K562 (cell line): ENCODE results near the gene IL6R. TPM values are rescaled to one million over a fixed set of nuclear protein-coding genes. Genes with fewer than 3 reads are reported as not detected.

Experiments used
- CBFA2T3 ChIP-seq: fragments of 450-650 bp; IDR thresholded peaks from 2 replicates; pipeline ENCODE4 v1.6.1; 2017
- CBFB ChIP-seq: sonication (generic); formaldehyde crosslinking; IDR thresholded peaks from 2 replicates; pipeline ENCODE4 v1.4.0; 2020; ENCODE audit warnings: mild to moderate bottlenecking, missing genetic modification reagents
- CBX8 ChIP-seq: fragments of 200-600 bp; sonication (generic); IDR thresholded peaks from 2 replicates; pipeline ENCODE4 v1.6.1; 2012; ENCODE audit warnings: borderline replicate concordance, mixed run types, low read depth, mild to moderate bottlenecking, moderate library complexity, mixed read lengths, low read length, control low read depth, inconsistent platforms; ENCODE audit not compliant: poor library complexity, severe bottlenecking; ENCODE audit errors: extremely low read depth
- DDX20 ChIP-seq: fragments of 450-650 bp; IDR thresholded peaks from 2 replicates; pipeline ENCODE4 v1.6.1; 2016; ENCODE audit warnings: missing genetic modification characterization, low read depth, mild to moderate bottlenecking, missing compliant biosample characterization, moderate library complexity
- FOXO4 ChIP-seq: fragments of 450-650 bp; formaldehyde crosslinking; IDR thresholded peaks from 2 replicates; pipeline ENCODE4 v1.4.0; 2020; ENCODE audit warnings: mild to moderate bottlenecking, moderate library complexity
- GTF2A2 ChIP-seq: IDR thresholded peaks from 2 replicates; pipeline ENCODE4 v1.6.1; 2016; ENCODE audit warnings: mild to moderate bottlenecking, missing genetic modification characterization, missing compliant biosample characterization
- GTF2F1 ChIP-seq: IDR thresholded peaks from 2 replicates; pipeline ENCODE4 v1.6.1; 2011; ENCODE audit warnings: low read depth, low read length, improper control_type of control experiment
- MTA3 ChIP-seq: fragments of 450-650 bp; formaldehyde crosslinking; IDR thresholded peaks from 2 replicates; pipeline ENCODE4 v1.6.1; 2017; ENCODE audit warnings: mild to moderate bottlenecking, borderline replicate concordance
- NFIC ChIP-seq: fragments of 450-650 bp; IDR thresholded peaks from 2 replicates; pipeline ENCODE4 v1.6.1; 2017; ENCODE audit warnings: mild to moderate bottlenecking, inconsistent platforms
- NR2C2 ChIP-seq, 2 experiments: fragments of 200-800 bp in 1 of 2; sonication (Bioruptor generic) in 1 of 2; sonication (generic) in 1 of 2; formaldehyde crosslinking in 1 of 2; IDR thresholded peaks; 2 replicates each; pipeline versions ENCODE4 v1.6.1 to v1.8.0; 2016 to 2022; ENCODE audit warnings: mild to moderate bottlenecking in 1 of 2, missing compliant biosample characterization in 1 of 2, missing genetic modification characterization in 1 of 2, missing genetic modification reagents in 1 of 2
- SAFB ChIP-seq: fragments of 200-400 bp; formaldehyde crosslinking; IDR thresholded peaks from 2 replicates; pipeline ENCODE4 v1.6.1; 2017; ENCODE audit warnings: low read depth, low read length, borderline replicate concordance
- SMARCC2 ChIP-seq: fragments of 450-650 bp; IDR thresholded peaks from 2 replicates; pipeline ENCODE4 v1.6.1; 2017; ENCODE audit warnings: antibody characterized with exemption, moderate library complexity, mild to moderate bottlenecking, low read depth
- SRSF9 ChIP-seq: fragments of 200-400 bp; formaldehyde crosslinking; IDR thresholded peaks from 2 replicates; pipeline ENCODE4 v1.6.1; 2017; ENCODE audit warnings: low read depth, low read length, borderline replicate concordance
- TAL1 ChIP-seq: fragments of 450-650 bp; IDR thresholded peaks from 2 replicates; pipeline ENCODE4 v1.6.1; 2016; ENCODE audit warnings: mild to moderate bottlenecking
- TCF3 ChIP-seq: sonication (generic); formaldehyde crosslinking; IDR thresholded peaks from 2 replicates; pipeline ENCODE4 v1.4.0; 2020; ENCODE audit warnings: mild to moderate bottlenecking, missing genetic modification reagents
- TRIM24 ChIP-seq, 2 experiments: fragments of 450-650 bp; IDR thresholded peaks; 2 replicates each; pipeline ENCODE4 v1.6.1; 2016
- ZBTB1 ChIP-seq: sonication (generic); formaldehyde crosslinking; IDR thresholded peaks from 2 replicates; pipeline ENCODE4 v1.8.1; 2023; ENCODE audit warnings: missing genetic modification reagents, low read depth, mild to moderate bottlenecking, borderline replicate concordance
- ZFX ChIP-seq: sonication (generic); formaldehyde crosslinking; IDR thresholded peaks from 2 replicates; pipeline ENCODE4 v1.8.0; 2022; ENCODE audit warnings: mild to moderate bottlenecking, missing genetic modification reagents, moderate library complexity
- polyA plus RNA-seq, 8 experiments: library from polyadenylated mRNA; depleted of rRNA in 4 of 8; stranded (reverse) in 5 of 8; unstranded in 3 of 8; fragments of >200 nt; fragmentation: Nextera tagmentation in 2 of 8; fragmentation: Illumina TruSeq in 1 of 8; extraction: Ambion mirVana in 2 of 8; extraction: Trizol in 1 of 8; gene quantifications; 2 replicates each; pipeline versions ENCODE4 v1.2.1 to v1.2.3, GENCODE V29; 2011 to 2014; ENCODE audit warnings: inconsistent platforms in 1 of 8, missing spikeins in 1 of 8
- total RNA-seq, 7 experiments: library from RNA; depleted of rRNA in 6 of 7; stranded (reverse); fragments of >200 nt in 6 of 7; fragmentation: Illumina TruSeq in 2 of 7; extraction: Trizol in 2 of 7; gene quantifications; 2 replicates each; pipeline versions ENCODE4 v1.2.1 to v1.2.3, GENCODE V29; 2011 to 2021; ENCODE audit warnings: low replicate concordance in 1 of 7
- TF ChIP-seq, protein P1 (sequence below): fragments of 450-650 bp; IDR thresholded peaks from 2 replicates; pipeline ENCODE4 v1.7.0; 2016; ENCODE audit warnings: borderline replicate concordance
- TF ChIP-seq, protein P2 (sequence below): sonication (generic); formaldehyde crosslinking; IDR thresholded peaks from 2 replicates; pipeline ENCODE4 v1.8.0; 2022; ENCODE audit warnings: mild to moderate bottlenecking, missing genetic modification reagents

IL6R gene
- total and polyA plus RNA-seq, 9 of the 15 experiments (the other 6 are each of a cell fraction or from before 2014, with no cell fraction given) = 0.05 to 1.1 (median 0.11) TPM; not detected in 2

- no peak for TF ChIP-seq NR2C2 (CRISPR knock-in tag; IDR thresholded peaks at IDR 0.05)
- peak; percentile 43; the same call in 1 of the 2 replicates for TF ChIP-seq NR2C2 (tag; IDR thresholded peaks at IDR 0.05)
- TF ChIP-seq, protein P1, sequence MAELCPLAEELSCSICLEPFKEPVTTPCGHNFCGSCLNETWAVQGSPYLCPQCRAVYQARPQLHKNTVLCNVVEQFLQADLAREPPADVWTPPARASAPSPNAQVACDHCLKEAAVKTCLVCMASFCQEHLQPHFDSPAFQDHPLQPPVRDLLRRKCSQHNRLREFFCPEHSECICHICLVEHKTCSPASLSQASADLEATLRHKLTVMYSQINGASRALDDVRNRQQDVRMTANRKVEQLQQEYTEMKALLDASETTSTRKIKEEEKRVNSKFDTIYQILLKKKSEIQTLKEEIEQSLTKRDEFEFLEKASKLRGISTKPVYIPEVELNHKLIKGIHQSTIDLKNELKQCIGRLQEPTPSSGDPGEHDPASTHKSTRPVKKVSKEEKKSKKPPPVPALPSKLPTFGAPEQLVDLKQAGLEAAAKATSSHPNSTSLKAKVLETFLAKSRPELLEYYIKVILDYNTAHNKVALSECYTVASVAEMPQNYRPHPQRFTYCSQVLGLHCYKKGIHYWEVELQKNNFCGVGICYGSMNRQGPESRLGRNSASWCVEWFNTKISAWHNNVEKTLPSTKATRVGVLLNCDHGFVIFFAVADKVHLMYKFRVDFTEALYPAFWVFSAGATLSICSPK = no peak
- no peak for TF ChIP-seq MTA3
- TF ChIP-seq GTF2A2 (tag) = no peak
- TF ChIP-seq SAFB = no peak
- TF ChIP-seq CBX8 = no peak
- TF ChIP-seq, protein P2, sequence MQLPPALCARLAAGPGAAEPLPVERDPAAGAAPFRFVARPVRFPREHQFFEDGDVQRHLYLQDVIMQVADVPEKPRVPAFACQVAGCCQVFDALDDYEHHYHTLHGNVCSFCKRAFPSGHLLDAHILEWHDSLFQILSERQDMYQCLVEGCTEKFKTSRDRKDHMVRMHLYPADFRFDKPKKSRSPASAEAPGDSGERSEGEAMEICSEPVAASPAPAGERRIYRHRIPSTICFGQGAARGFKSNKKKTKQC (CRISPR knock-in tag) = no peak
- no peak for TF ChIP-seq GTF2F1
- peak; percentile 56 for TF ChIP-seq TCF3 (CRISPR knock-in tag)
- no peak for TF ChIP-seq SRSF9
- TF ChIP-seq SMARCC2 = no peak
- TF ChIP-seq CBFA2T3 = peak; percentile 64
- TF ChIP-seq CBFB (CRISPR knock-in tag) = no peak
- no peak for TF ChIP-seq DDX20 (tag)
- TF ChIP-seq FOXO4 (CRISPR knock-in tag) = no peak
- peak; percentile 35; the same call in 1 of the 2 replicates for TF ChIP-seq ZFX
- TF ChIP-seq ZBTB1 = no peak
- TF ChIP-seq TRIM24 (IDR thresholded peaks at IDR 0.05) = peak; percentile 37 to 61; a peak in 3 of 4 replicates
- peak; percentile 34 for TF ChIP-seq TAL1
- 0 out of 2 replicates have a peak, but pooled peaks have one; percentile 31 for TF ChIP-seq NFIC
These were observed 33.7 kb upstream of the IL6R start (continued) for GRCh38 chr1:154371436-154371835.
